Activated CD4-positive, alpha-beta T cell treated with anti-CD3 and anti-CD28 coated beads for 1 hour (primary cell): Measurements from ENCODE around the gene CORO6.
A peak's percentile ranks its signal among the peaks of the same experiment; 100 is the strongest.

Experiments used
- DNase-seq: peaks from one replicate; pipeline ENCODE4 v3.0.0-alpha.2; 2020

The CORO6 gene

DNA sequence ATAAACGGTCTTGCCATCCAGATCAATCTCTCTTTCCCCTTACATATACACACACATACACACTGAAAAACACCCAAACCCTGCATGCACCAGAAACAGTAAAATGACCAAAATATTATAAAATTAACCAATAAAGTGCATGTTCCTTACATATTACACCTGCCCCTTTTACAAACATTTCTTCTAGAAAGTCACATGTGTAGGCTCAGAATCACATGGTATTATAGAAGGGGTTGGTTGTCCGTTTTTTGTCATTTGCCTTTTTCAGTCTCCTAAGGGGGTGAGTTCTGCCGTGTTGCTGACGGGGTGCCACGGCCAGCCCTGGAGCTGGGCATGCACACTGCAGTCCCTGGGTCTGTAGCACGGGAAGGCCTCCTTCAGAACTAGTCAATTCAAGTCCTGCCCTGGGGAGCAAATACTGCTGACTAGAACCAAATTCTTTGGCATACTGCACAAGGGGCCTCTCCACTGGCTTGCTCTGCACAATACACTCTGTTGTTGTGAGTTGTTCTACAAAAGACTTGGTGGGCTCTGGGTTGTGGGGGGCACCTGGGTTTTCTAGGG is 8.0 kb upstream of the CORO6 start:
- no peak for DNase-seq

DNA sequence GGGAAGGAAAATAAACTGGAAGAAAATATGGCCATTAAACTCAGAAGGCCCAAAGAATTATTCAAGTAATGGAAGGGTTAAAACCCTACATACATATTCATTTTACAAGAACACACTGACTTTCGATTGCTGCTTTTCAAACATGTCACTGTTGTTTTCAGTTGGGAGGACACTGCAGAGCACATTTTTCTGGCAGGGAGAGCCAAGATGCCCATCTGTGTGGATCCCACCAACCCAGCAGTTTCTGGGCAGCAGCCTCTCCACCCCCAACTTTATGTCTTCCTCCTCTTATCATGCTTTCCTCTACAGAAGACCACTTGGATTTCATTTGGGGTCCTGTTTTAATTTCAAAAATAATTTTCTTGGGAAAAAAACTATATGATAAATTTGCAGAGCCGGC is 7.1 kb upstream of the CORO6 start:
- DNase-seq: no peak

DNA sequence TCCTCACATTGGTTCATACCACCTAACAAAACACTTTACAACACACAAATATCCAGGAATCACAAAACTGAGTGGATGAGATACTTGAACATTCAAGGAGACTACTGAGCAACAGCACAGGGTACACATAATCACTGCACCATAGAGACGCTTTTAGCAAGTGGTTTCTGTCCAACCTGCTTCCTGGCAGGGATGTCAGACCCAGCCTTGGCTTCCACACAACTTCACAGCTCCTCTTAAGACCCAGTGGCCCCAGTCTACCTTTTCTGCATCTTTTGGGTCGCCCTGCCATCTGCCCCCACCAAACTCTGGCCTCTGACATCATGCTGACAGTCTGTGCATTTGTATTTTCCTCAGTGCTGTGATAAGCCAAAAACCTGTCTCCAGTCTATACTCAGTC is 5.9 kb upstream of the CORO6 start:
- no peak for DNase-seq

DNA sequence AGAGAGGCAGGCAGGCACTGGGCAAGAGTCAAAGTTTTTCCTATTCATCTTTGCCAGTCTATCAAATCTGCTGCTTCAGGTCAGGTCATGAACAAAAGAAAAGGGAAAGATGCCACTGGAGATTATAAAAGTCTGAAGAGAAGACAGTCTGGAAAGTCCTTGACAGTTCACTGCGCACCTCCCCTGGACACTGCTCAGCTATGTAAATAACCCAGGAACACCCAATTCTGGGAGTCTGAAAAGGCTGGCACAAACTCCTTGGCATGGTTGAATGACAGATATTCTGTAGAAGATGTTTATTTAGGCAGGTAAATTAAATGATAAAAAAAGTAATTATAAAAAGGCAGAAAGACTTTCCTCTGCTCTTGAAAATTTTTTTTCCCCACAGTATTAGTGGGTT is 5.2 kb upstream of the CORO6 start:
- no peak for DNase-seq

DNA sequence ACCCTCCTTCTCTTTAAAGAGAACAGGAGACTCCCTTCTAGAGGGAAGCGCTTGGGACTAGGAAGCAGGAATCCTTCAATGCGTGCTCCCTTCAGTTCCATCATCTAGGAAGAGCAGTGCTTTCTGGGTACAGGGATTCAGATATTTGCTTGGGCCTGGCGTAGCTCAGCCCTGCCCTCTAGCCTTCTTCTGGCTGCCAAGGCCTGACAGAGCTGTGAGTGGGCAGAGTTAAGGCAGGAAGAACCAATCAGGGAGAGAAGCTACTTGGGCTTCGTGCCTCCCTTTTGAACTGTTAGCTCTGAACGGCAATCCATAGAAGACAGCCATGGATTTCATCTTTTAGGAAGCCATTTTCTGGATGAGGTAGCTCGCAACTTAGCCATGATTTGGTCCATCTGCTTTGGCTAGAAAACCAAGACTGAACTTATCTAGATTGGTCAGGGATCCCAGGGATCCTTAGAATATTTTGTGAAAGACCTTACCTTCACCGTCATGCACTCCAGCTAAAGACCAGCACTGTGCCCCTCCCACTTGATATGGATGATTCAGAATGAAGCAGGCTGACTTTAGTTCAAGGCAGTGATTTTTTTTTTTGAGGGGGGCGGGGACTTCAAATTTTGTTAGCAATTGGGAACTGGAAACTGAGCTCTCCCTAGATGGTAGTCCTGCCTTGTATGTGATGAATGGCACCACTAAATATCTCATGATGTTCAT is 2.5 kb upstream of the CORO6 start:
- no peak for DNase-seq

DNA sequence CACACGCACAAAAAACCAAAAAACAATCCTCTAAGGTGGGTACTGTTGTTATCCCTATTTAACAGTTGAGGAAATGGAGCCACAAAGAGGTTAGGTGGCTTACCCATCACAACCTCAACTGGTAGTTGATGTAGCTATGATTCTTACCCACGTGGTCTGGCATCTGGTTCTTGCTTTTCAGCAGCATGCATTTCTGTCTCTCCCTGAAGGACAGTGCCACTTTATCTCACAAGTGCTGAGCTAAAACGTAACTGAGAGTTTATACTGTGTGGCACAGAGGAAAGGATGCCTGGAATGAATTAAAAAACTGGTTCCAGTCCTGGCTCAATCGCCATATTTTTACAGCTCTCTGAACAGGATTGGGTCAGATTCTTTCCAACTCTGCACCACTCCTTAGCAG is 1.9 kb upstream of the CORO6 start:
- no peak for DNase-seq

DNA sequence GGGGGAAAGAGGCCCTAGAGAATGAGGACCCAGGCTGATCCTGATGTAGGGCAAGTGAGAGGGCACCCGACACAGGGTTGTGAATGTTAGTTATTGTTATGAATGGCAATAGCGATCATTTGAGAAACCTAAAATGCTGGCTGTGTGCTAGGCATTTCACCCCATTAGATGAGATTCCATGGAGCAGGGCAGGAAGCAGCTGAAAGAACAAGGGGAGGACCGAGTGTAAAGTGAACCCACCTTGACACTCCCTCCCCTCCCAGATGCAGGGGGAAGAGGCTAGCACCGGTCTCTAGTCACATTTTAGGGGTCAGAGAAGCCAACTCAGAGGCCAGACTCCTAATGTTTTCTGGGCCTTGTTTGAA is 553 bp upstream of the CORO6 start:
- no peak for DNase-seq

DNA sequence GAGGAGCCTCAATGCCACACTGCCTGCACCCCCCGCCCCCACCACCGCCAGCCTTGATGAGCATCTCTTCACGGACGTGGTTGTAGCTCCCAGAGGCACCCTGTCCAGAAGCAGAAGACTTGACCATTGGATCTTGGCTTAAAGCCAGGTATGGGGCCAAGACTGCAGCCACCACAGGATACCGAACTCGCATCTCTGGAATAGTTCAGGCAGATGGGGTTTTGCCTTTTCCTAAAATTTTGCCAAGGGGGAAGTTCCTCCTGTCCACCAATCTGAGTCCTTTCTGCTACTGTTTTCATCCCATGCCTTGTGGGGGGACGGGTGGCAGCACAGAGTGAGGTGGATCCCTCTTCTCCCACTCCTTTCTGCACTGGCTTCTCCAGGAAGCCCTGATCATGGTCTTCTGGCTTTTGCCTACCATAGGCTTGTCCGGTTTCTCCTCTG is 939 bp downstream of the CORO6 start:
- no peak for DNase-seq

DNA sequence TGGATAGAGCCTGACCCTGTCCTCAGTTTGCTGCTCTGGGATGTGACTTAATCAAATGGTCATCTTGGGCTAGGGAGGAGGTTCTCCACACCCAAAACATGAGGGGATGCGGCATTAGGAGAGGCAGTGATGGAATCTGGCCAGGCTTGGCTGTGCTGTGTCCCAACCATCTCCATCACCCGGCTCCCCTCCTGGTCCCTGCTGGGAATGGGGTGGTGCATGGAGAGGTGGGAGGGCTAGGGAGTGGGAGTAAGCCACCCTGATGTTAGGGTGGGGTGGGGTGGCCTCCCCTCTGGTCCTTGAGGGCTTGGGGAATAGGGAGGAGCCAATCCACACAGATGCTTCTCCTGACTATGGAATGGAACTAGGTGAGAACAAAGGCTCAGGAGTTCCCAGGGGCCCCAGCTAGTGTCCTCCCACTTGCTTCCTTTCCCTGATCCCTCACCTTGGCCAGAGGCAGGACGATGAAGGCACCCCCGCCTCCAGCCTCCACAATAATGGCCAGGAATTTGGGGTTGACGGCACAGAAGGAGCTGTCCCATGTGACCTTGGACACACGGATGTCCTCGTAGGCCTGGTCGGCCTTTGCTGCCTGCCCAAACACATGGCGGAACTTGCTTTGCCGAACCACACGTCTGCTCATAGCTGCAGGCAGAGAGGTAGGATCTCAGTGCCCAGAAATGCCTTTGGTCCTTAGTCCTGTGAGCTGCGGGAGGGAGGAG is 1.8 kb downstream of the CORO6 start:
- DNase-seq: no peak

DNA sequence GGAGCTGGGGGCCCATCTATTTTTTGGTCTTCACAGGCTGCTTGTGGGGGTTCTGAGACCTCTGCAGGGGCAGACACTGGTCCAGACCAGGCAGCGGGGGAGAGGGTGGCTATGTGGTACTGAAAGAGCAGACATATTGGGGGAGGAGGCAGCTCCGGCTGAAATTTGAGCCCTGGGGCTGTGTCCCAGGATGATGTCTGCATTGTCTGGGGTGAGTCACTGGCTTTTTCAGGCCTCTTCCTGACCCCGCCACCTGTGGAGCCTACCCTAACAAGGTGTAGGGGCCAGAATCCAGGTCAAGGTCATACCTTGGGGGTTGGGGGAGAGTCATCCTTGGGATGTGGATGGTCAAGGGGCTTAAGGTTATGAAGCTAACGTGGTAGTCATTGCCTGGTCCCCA is 2.4 kb downstream of the CORO6 start:
- DNase-seq: no peak

DNA sequence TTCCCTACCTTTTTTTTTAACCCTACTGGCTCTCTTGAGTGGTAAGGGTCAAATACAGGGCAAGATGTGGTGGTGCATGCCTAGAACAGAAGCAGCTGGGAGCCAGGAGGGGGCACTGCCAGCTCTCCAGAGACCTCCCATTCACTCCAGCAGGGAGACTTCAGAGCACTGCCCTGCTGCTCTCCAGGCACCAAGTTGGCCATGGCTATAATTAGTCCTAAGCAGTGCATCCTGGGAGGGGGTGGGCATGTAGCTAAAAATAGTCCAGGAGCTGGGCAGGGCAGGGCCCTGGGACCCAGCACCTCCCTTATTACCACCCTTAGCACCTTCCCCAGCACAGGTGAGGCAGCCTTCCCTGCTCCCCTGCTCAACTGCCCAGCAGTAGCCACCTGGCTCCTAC is 3.5 kb downstream of the CORO6 start:
- no peak for DNase-seq

DNA sequence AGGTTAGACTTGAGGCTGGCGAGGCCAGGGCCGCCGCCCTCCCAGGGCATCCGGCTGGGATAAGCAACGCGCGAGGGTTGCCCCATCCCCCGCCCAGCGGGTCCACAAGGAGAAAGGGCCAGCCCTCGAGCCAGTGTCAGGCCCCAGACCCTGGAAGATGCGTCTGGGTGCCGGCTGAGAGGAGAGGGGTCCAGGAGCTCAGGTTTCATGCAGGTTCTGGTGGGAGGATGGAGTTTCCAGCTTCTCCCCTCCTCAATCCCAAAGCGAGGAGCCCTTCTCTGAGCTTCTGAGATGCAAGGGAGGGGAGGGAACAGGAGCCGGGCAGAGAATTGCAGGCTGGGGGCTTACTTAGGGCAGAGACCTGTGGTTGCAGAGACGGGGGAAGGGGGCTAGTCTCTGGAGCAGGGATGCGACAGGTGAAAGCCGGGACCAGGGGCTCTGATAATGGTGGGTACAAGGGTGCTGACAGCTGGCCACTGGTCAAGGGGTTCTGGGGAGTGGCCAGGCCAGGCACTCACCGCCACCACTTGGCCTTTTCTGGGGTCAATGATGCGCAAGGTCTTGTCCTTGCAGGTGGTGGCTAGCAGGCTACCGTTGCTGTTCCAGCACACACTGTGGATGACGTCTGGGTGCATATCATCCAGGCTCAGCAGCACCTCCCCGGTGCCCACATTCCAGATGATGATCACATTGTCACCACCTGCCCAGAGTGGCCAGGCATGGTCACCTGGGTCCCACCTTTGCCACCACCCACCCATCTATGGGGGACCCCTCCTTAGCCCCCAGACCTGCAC is 4.2 kb downstream of the CORO6 start:
- no peak for DNase-seq

DNA sequence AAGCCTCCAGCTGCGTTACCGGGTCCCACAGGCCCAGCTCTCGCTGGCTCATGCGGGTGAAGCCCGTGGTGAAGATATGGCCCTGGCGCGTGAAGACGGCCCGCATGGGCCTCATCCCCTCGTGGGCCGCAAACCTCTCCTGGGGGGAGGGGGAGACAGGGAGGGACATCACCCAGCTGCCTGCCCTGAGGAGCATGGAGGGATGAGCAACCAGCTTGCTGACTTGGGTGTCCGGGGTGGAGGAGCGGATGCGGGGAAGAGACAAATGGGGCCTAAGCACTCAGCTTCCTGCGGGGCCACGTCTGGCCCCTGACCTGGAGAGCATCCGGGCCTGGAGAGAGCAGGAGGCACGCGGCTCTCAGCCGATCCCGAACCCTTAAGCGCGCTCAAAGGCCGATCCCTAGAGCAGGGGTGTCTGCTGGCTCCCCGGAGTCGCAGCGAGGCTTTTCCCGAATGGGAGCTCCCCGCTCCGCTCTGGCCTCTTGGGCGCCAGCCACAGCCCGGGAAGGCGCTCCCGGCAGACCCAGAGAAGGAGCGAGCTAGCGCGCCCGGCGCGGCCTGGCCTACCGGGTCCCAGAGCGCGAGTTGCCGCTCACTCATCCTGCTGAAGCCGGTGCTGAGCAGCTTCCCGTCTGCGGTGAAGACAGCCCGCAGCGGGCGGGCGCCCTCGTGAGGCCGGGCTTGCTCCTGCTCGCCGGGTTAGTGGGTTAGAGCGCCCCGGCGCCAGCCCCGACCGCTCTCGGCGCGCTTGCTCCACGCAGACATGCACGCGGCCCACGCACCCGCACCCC is 5.0 kb downstream of the CORO6 start:
- DNase-seq: peak; percentile 82

DNA sequence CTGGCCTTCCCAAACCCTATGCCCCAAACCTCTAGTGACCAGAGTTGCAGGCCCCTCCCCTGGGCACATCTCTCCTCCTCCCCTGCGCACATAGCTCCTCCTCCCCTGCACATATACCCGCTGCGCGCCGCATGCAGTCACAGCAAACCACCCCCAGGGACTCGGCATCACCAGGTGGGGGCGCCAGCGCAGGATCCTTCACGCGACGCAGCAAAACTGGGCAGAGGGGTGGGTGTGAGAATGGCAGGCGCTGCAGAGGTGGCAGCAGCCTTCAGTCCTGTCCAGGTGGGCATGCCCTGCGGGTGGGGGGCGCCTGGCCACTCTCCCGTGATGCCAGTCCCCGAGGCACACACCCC is 5.6 kb downstream of the CORO6 start:
- DNase-seq: peak; percentile 80

DNA sequence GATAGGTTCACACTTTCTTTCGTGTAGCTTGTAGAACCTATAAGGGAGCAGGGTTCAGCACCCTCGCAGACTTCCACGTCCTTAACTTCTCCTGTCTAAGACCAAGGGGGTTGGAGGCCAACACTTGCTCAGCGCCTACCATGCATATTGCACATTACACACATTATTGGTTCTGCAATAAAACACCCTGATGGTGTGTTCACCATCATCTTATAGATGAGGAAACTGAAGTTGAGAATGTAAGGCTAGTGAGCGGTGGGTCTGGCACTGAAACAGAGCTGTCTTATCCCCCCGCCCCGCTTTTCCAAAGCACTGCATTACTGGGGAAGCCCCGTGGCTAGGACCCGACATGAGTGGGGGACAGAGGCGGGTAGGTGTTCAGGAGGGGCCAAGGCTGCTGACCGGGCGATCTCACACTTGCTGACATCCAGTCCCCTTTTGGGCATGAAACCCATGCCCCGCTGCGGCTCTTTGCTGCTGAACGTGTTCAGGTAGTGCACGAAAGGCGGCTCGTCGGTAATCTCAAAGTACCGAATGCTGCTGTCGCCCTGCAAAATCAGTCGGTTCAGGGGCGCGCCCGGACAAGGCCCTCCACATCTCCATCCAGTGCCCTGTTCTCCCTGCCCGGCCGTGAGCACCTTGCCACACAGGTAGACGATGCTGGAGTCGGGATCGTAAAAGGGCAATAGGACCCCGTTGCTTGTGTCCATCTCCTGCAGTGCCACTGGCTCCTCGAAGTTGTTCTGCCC is 6.2 kb downstream of the CORO6 start:
- DNase-seq: no peak

DNA sequence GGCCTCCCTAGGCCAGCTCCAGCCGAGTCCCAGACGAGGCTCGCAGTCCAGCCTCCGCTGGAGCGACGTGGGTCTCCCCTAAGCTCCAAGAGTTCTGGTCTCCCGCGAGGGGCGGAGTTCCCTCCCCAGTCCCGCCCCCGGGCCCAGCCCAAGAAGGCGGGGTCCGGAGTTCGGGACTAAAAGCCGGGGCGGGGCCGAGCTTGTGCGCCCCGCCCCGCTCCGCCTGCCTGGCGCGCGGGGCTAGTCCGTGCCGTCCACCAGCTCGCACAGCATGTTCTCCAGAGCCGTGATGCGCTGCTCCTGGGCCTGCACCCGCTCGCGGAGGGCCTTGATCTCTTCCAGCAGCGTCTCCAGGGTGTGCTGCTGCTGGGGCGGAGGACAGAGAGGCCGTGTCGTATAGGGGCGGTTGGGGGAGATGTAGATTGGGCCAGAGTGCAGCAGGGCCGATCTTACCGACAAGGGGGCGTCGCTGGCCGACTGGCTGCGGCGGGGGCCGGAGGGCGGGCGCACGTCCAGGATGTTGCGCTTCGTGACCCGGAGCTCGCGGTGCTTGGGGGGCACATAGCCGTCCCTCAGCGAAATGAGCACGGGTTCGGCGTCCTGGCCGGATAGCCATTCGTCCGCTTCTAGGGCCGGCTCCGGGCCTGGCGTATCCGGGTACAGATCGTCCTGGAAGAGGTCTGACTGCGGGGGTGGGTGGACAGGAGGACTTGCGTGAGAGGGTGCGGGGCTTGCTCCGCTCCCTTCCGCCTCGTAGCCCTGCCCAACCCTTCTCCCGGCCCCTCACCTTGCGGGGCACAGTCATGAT is 7.0 kb downstream of the CORO6 start:
- DNase-seq: peak; percentile 75

DNA sequence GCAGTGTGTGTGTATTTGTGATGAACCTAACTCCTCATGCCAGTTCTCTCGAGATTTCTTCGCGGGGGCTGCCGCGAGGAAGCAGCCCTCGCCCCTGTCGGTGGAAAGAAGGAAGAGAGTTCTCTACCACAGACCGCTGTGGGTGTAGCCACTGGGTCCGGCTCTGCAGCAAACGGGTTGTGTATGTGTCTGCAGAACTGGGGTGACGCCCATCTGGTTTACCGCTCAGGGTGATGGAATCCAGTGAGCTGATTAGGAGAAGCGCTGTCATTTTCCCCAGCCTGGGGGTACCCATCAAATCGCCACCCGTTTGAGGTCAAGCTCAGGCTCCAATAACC is 7.7 kb downstream of the CORO6 start:
- DNase-seq: peak; percentile 40

DNA sequence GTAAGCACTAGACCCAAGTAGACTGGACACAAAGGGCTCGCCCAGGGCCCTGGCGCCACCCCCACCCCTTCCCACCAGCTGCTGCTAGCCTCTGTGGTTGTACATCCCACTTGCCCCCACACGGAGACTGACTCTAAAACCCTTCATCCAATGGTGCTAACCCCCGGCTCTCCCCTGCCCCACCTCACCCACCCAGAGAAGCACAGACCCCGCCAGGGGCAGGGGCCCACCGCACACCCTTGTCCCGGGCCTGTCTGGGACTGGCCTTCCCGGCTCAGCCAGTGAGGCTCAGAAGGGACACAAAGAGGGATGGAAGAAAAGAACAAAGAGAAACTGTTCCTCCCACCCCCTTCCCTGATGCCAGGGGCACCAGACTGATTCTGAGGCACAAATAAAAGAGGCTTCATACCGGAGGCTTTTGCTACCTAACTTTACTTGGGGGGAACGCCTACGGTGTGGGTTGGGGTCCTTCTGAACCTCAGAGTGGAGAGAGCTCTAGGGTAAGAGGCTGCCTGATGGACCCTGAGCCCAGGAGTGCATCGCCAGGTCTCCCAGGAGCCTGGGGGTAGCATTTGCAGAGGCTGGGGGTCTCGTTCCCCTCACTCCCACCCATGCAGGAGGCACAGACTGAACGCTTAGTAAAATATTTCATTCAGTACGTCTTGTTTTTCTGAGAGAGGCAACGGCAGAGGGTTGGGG is 8.2 kb downstream of the CORO6 start:
- no peak for DNase-seq

DNA sequence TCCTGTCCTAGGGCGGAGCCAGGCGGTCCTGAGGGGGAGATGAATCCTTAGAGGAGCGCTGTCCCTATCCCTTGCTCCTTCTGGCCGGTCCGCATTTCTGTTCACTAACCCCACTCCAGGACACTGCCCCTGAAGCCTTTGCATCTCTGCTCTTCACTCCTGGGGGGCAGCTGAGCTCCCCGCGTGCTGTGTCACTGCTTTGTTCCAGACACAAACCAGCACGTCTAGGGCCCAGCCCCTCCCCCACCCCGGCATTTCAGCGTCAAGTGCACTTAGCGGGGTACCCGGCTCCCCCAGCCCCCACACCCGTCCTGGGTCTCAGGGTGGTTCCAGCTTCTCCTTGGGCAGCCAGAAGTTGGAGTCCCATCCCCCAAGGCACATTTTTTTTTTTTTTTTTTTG is 8.9 kb downstream of the CORO6 start:
- no peak for DNase-seq

DNA sequence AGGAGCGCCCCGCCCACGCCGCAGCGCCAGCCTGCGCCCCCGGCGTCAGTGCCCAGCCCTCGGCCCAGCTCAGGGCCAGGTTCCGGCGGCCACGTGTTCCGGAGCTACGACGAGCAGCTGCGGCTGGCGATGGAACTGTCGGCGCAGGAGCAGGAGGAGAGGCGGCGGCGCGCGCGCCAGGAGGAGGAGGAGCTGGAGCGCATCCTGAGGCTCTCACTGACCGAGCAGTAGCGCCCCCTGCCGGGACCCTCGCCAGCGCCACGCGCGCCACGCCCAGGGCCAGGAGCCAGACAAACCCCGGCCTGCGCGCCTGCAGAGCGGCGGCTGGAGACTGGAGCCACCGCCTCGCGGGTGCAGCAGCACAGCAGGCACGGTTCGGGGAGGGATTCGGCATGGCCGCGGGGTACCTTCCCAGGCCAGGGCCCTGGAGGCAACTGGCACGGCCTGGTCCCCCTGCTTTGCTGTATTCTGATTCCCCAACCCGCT is 9.3 kb downstream of the CORO6 start:
- peak; percentile 83 for DNase-seq
